Left forelimb (tissue), 1 donor: ENCODE data around the gene IGF2BP3.
"Not testable (repeated sequence)": the region's sequence is repeated elsewhere in the genome, so short reads cannot be mapped to it uniquely, and the experiment has no call there.

Source experiments
- DNase-seq: peaks from one replicate; pipeline ENCODE4 v3.0.0-alpha.2; 2018; ENCODE audit warnings: low spot score

The IGF2BP3 gene

GRCh38 chr7:23341846-23342598, 128.3 kb downstream of the IGF2BP3 start:
- DNase-seq = no peak

- no peak for DNase-seq
Measured at GRCh38 chr7:23338863-23339262, 131.4 kb downstream of the IGF2BP3 start.

DNA sequence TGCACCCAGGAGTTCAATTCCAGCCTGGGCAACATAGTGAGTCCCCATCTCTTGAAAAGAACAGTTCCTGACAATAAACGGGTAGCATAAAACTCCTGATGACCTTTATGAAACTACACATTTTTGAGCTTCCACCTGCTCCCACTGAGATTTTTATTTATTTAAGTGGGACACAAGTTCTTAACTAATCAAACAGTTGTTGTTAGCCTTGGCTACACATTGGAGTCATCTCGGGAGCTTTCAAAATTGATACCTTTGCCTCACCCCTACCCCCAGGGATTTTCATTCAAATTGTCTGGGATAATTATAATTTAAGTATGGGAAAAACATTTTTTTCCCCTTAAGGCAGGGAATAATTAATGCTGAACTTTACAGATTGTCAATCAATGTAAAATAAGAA, 131.9 kb downstream of the IGF2BP3 start:
- no peak for DNase-seq

DNA sequence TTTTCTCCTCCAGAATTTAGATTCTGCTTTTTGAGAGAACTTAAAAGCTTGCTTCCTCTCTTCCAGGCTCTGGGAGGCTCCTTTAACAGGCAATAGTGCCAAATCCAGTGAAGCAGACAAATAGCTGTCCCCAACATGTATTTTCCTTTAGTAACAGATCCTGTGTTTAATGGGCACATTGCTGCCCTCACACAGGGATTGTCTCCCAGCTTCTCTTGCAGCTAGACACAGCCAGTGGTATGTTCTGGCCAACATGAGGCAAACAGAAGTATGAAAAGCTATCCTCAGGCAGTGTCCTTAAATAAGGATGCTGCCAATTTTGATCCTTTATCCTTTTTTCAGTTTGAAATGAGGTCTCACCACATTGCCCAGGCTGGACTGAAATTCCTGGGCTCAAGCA, 132.9 kb downstream of the IGF2BP3 start:
- DNase-seq = no peak

- no peak for DNase-seq
Measured at GRCh38 chr7:23336799-23337283, 133.4 kb downstream of the IGF2BP3 start.

GRCh38 chr7:23336086-23336485, 134.2 kb downstream of the IGF2BP3 start:
- DNase-seq = no peak

GRCh38 chr7:23335621-23336020, 134.7 kb downstream of the IGF2BP3 start:
- no peak for DNase-seq

DNA sequence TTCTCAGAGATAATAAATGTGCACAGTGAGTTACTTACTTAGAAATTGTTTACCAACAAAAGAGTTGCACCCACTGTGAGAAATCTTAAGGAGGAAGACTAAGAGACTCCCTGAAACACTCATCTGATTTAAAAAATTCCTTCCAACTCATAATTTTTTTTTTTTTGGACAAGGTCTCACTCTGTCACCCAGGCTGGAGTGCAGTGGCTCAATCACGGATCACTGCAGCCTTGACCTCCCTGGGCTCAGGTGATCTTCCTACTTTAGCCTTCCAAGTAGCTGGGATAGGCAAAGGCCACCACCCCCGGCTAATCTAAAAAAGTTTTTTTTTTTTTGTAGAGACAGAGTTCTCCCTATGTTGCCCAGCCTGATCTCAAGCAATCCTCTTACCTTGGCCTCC, 135.2 kb downstream of the IGF2BP3 start:
- DNase-seq = no peak

- DNase-seq = no peak
Measured at GRCh38 chr7:23334482-23335056, 135.7 kb downstream of the IGF2BP3 start.

GRCh38 chr7:23333671-23334246, 136.5 kb downstream of the IGF2BP3 start:
- DNase-seq = no peak

DNA sequence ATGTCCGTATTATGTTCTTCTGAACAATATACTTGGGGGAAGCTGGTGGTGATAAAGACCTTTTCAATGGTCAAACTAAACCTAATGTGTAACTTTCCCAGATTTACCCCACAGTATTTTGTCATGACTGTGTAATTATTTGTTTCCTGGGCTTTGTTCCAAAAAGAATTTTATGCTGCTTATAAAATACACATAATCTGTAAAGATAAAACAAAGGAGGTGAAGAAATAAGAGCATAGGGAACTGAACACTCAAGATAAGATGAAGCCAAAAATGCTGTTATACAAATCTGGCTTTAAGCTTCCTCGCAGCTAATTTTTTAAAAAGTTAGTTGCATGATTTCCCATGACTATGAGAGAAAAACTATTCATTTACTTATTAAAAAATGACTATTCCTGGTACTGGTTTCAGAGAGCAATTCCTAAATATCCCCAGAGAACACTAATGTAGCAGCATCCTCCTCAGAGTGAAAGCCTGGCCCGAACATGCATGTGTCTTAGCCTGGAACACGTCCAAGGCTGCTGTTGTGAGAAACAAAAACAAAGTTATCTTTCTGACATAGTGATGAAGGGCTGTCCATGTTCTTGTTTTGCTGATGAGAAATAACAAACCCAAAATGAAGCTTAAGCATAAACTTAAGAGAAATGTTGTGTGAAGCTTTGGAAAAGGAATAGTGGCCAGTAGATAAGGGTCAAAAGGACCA, 137.2 kb downstream of the IGF2BP3 start:
- no peak for DNase-seq

- DNase-seq = no peak
Measured at GRCh38 chr7:23332193-23332592, 138.1 kb downstream of the IGF2BP3 start.

DNA sequence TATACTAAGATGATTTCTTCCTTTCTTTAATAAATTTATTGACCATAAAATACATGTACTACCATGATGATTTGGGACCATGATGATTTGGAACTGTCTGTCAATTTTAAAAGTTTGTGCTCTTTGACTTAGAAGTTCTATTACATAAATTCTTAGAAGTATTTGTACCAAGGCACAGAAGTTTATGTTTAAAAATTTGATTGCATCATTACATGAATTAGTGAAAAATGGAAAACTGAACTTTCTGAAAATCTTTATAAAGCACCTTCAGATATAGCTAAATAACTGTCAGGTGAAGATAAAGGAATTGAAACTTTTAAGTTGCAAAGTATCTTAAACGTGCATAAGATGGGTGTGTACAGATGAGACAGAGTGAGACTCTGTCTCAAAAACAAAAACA, 139.2 kb downstream of the IGF2BP3 start:
- DNase-seq = no peak

DNA sequence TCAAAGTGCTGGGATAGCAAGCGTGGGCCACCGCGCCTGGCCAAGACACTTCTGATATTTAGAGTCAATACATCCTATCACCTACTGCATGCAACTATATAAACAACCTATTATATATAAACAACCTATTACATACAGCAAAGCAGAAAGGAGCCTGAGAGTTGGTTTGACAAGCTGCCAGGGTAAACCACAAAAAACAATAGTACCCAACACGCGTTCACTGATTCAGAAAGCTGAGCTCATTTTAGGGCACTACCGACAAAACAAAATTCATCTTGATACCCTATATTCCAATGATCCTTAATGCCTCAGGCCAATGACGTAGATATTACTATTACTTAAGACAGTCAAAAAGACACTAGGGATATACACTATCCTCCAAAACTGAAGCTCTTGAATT, 154.9 kb downstream of the IGF2BP3 start:
- DNase-seq = no peak

GRCh38 chr7:23312141-23312540, 158.2 kb downstream of the IGF2BP3 start:
- not testable (repeated sequence) for DNase-seq

DNA sequence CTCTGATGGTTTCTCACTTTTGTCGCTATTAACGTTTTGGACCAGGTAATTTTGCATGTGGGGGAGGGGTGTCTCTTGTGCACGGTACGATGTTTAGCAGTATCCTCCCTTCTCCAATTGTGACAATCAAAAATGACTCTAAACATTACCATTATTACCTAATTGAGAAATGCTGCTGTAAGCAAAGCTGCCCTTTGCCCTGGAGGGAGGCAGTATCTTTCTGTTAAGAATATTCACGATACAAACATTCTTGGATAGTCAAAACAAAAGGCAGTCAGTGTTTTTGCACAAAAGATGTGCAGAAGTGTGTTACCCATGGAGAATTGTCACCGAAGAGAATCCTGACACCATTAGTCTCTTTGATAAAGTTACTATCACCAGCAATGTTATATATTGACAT, 161.5 kb downstream of the IGF2BP3 start:
- no peak for DNase-seq

DNA sequence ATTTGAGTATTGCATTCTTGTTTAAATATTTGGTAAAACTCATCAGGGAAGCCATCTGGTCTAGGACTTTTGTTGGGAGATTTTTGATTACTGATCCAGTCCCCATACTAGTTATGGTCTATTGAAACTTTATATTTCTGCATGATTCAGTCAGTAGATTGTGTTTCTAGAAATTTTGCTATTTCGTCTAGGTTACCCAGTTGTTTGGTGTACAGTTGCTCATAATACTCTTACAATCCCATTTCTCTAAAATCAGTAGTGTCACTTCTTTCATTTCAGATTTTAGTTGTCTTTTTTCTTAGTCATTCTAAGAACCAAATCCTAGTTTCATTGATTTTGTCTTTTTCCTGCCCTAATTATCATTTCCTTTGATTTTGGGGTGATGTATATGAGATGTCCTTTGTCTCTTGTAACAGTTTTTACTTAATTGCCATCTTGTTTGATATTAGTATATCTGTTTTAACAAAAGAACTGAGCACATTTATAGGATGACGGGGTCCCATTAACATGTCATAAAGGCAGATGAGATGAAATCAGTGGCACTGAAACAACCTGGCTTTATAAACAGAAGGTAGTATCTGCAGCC, 163.3 kb downstream of the IGF2BP3 start:
- DNase-seq = no peak

DNA sequence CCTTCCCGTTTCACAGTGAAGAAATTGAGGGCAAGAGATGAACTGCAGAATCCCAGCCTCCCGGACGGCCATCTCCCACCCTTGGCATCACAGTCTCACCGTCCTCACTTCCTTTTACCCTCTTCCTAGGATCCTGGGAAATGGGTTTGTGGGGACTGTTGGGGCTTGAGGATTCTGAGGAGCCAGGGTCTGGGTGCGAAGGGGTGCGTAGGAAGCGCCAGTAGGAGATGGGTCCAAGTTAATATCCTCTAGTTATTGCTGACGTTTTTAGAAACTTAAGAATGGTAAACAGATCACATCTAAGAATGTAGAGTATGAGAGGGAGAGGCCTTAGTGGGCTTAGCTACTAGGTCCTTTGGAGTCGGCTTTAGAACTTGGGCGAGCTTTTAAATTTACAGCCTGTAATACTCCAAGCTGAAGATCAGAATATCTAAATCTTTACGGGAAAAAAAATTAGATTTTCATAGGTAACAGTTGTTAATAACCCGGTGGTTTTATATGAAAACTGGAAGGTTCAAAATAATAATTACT, 170.5 kb downstream of the IGF2BP3 start:
- DNase-seq = no peak

GRCh38 chr7:23298885-23299769, 171.2 kb downstream of the IGF2BP3 start, which contains the start of gene MALSU1:
Gene MALSU1 (plus strand): TSS chr7:23299339. CDS start chr7:23299353, 14 bp downstream.
- peak; percentile 95 for DNase-seq

DNA sequence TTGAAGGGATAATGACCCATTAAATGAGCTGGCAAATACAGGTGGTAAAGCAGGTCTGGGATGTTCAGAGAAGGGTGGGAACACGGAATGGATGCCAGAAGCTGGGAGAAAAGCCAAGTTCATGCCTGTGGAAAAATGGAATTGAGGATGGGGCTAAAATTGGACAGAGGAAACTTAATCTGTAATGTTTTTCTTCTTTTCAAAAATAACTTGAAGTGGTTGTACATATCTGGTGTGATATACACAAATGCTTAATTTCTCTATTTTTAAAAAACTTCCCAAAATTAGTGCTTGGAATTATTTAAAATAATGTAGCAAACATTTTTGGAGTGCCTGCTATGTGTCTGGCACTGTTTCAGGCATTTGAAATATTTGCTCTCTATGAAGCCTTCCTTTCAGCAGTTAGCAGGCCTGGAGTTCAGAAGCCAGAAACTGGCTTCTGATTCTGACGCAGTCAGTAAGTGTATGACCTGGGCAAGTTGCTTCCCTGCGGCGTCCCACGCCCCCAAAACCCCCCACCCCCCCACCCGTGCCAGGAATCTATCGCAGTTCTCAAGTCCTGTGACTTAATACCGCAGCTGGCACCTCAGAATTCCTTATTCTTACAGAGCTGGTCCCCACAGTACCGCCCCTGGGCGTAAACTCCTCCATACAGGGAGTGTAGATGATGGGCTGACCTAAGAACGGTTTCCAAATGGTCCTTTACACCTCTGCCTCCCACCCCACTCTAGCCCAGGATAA, 172.0 kb downstream of the IGF2BP3 start:
- peak; percentile 70 for DNase-seq
